ENCODE measurements around the gene OSTM1.

DNA sequence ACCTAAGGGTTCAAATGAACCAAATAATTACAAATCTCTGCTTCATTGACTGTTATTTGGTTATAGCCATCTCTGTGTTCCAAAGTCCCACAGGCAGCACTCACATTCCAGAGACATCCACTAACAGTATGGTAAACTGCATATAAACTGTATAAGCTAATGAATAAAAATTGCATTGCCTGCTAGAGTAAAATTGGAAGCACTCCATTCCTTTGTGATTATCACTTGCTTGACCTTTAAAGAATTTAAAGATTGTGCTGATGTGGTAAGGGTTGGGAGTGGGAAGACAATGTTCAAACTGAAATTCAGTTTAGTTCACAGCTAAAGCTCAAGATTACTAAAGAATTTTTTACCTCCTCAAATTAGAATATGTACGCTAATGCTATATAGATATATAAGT lies 31.0 kb upstream of the OSTM1 start:
- TF ChIP-seq, protein P1, sequence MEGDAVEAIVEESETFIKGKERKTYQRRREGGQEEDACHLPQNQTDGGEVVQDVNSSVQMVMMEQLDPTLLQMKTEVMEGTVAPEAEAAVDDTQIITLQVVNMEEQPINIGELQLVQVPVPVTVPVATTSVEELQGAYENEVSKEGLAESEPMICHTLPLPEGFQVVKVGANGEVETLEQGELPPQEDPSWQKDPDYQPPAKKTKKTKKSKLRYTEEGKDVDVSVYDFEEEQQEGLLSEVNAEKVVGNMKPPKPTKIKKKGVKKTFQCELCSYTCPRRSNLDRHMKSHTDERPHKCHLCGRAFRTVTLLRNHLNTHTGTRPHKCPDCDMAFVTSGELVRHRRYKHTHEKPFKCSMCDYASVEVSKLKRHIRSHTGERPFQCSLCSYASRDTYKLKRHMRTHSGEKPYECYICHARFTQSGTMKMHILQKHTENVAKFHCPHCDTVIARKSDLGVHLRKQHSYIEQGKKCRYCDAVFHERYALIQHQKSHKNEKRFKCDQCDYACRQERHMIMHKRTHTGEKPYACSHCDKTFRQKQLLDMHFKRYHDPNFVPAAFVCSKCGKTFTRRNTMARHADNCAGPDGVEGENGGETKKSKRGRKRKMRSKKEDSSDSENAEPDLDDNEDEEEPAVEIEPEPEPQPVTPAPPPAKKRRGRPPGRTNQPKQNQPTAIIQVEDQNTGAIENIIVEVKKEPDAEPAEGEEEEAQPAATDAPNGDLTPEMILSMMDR (IDR thresholded peaks at IDR 0.05): no peak
- no peak for TF ChIP-seq POLR2AphosphoS5 (IDR thresholded peaks at IDR 0.05; ENCODE audit: low read depth, low read length)
